ENCODE data around the gene ADGRL3. TPM values are rescaled to one million over a fixed set of nuclear protein-coding genes. Genes with fewer than 3 reads are reported as not detected.
A peak's percentile ranks its signal among the peaks of the same experiment; 100 is the strongest.

ADGRL3 gene
- total and polyA plus RNA-seq, 2 donors: 0.82 to 2.0 TPM

GRCh38 chr4:61556277-61556676 is 356.2 kb downstream of the ADGRL3 start:
- Histone ChIP-seq H3K4me3 (ENCODE audit: low read length in 2 of 2) (no peak overlapping the region), H3K36me3 (ENCODE audit: control insufficient read depth in 2 of 2, insufficient read depth in 2 of 2, low read length in 1 of 2) (no peaks in the 10 kb centered on the region), H3K9me3 (ENCODE audit: control insufficient read depth in 2 of 2, insufficient read depth in 1 of 2, low read length in 1 of 2) (no peaks in the 10 kb centered on the region), H3K27me3 (ENCODE audit: control insufficient read depth in 2 of 2, insufficient read depth in 1 of 2, low read length in 1 of 2) (no peaks in the 10 kb centered on the region), H3K4me1 (ENCODE audit: control insufficient read depth in 2 of 2, insufficient read depth in 2 of 2, low read length in 2 of 2) (no peaks in the 10 kb centered on the region), H3K27ac (ENCODE audit: low read depth in 1 of 2, low read length in 1 of 2) (no peak overlapping the region)
- no peak for DNase-seq (ENCODE audit: low read depth in 6 of 9, low spot score in 9 of 9)
- 98% methylated on average over 1 of the region's 1 CpG for WGBS

GRCh38 chr4:61559396-61559795 is 359.3 kb downstream of the ADGRL3 start:
- 90% methylated on average over 3 of the region's 3 CpGs for WGBS
- H3K36me3 ChIP-seq (ENCODE audit: control insufficient read depth in 2 of 2, insufficient read depth in 2 of 2, low read length in 1 of 2): no peaks in the 10 kb centered on the region
- DNase-seq (ENCODE audit: low read depth in 6 of 9, low spot score in 9 of 9): no peak
- no peak overlapping the region for H3K27ac ChIP-seq (ENCODE audit: low read depth in 1 of 2, low read length in 1 of 2)
- no peak overlapping the region for H3K4me3 ChIP-seq (ENCODE audit: low read length in 2 of 2)
- no peaks in the 10 kb centered on the region for H3K4me1 ChIP-seq (ENCODE audit: control insufficient read depth in 2 of 2, insufficient read depth in 2 of 2, low read length in 2 of 2)
- H3K27me3 ChIP-seq (ENCODE audit: control insufficient read depth in 2 of 2, insufficient read depth in 1 of 2, low read length in 1 of 2): no peaks in the 10 kb centered on the region
- no peaks in the 10 kb centered on the region for H3K9me3 ChIP-seq (ENCODE audit: control insufficient read depth in 2 of 2, insufficient read depth in 1 of 2, low read length in 1 of 2)

GRCh38 chr4:61561028-61561427 is 360.9 kb downstream of the ADGRL3 start:
- H3K27ac ChIP-seq (ENCODE audit: low read depth in 1 of 2, low read length in 1 of 2): no peak overlapping the region
- H3K4me3 ChIP-seq (ENCODE audit: low read length in 2 of 2): no peak overlapping the region
- no peaks in the 10 kb centered on the region for H3K36me3 ChIP-seq (ENCODE audit: control insufficient read depth in 2 of 2, insufficient read depth in 2 of 2, low read length in 1 of 2)
- no peaks in the 10 kb centered on the region for H3K9me3 ChIP-seq (ENCODE audit: control insufficient read depth in 2 of 2, insufficient read depth in 1 of 2, low read length in 1 of 2)
- no peaks in the 10 kb centered on the region for H3K4me1 ChIP-seq (ENCODE audit: control insufficient read depth in 2 of 2, insufficient read depth in 2 of 2, low read length in 2 of 2)
- H3K27me3 ChIP-seq (ENCODE audit: control insufficient read depth in 2 of 2, insufficient read depth in 1 of 2, low read length in 1 of 2): no peaks in the 10 kb centered on the region
- no peak for DNase-seq (ENCODE audit: low read depth in 6 of 9, low spot score in 9 of 9)

- Histone ChIP-seq H3K9me3 (ENCODE audit: control insufficient read depth in 2 of 2, insufficient read depth in 1 of 2, low read length in 1 of 2) (no peaks in the 10 kb centered on the region), H3K36me3 (ENCODE audit: control insufficient read depth in 2 of 2, insufficient read depth in 2 of 2, low read length in 1 of 2) (no peaks in the 10 kb centered on the region), H3K4me1 (ENCODE audit: control insufficient read depth in 2 of 2, insufficient read depth in 2 of 2, low read length in 2 of 2) (no peaks in the 10 kb centered on the region), H3K4me3 (ENCODE audit: low read length in 2 of 2) (no peak overlapping the region), H3K27me3 (ENCODE audit: control insufficient read depth in 2 of 2, insufficient read depth in 1 of 2, low read length in 1 of 2) (no peaks in the 10 kb centered on the region), H3K27ac (ENCODE audit: low read depth in 1 of 2, low read length in 1 of 2) (no peak overlapping the region)
- 11% methylated on average over 2 of the region's 2 CpGs for WGBS
- peak in 1 of 9 donors; percentile 2 for DNase-seq (ENCODE audit: low read depth in 6 of 9, low spot score in 9 of 9)
Measured at GRCh38 chr4:61571761-61572559, 371.8 kb downstream of the ADGRL3 start.

- H3K36me3 ChIP-seq (ENCODE audit: control insufficient read depth in 2 of 2, insufficient read depth in 2 of 2, low read length in 1 of 2): no peaks in the 10 kb centered on the region
- H3K27ac ChIP-seq (ENCODE audit: low read depth in 1 of 2, low read length in 1 of 2): no peak overlapping the region
- no peak for DNase-seq (ENCODE audit: low read depth in 6 of 9, low spot score in 9 of 9)
- no peaks in the 10 kb centered on the region for H3K27me3 ChIP-seq (ENCODE audit: control insufficient read depth in 2 of 2, insufficient read depth in 1 of 2, low read length in 1 of 2)
- 84% methylated on average over 2 of the region's 2 CpGs for WGBS
- no peak overlapping the region for H3K4me3 ChIP-seq (ENCODE audit: low read length in 2 of 2)
- no peaks in the 10 kb centered on the region for H3K4me1 ChIP-seq (ENCODE audit: control insufficient read depth in 2 of 2, insufficient read depth in 2 of 2, low read length in 2 of 2)
- no peaks in the 10 kb centered on the region for H3K9me3 ChIP-seq (ENCODE audit: control insufficient read depth in 2 of 2, insufficient read depth in 1 of 2, low read length in 1 of 2)
Measured at GRCh38 chr4:61575796-61576195, 375.7 kb downstream of the ADGRL3 start.

GRCh38 chr4:61579786-61580185 is 379.7 kb downstream of the ADGRL3 start:
- H3K9me3 ChIP-seq (ENCODE audit: control insufficient read depth in 2 of 2, insufficient read depth in 1 of 2, low read length in 1 of 2): no peaks in the 10 kb centered on the region
- DNase-seq (ENCODE audit: low read depth in 6 of 9, low spot score in 9 of 9): no peak
- no peak overlapping the region for H3K27ac ChIP-seq (ENCODE audit: low read depth in 1 of 2, low read length in 1 of 2)
- H3K4me1 ChIP-seq (ENCODE audit: control insufficient read depth in 2 of 2, insufficient read depth in 2 of 2, low read length in 2 of 2): no peaks in the 10 kb centered on the region
- H3K4me3 ChIP-seq (ENCODE audit: low read length in 2 of 2): no peak overlapping the region
- no peaks in the 10 kb centered on the region for H3K36me3 ChIP-seq (ENCODE audit: control insufficient read depth in 2 of 2, insufficient read depth in 2 of 2, low read length in 1 of 2)
- 92% methylated on average over 1 of the region's 1 CpG for WGBS
- no peaks in the 10 kb centered on the region for H3K27me3 ChIP-seq (ENCODE audit: control insufficient read depth in 2 of 2, insufficient read depth in 1 of 2, low read length in 1 of 2)

- Histone ChIP-seq H3K9me3 (ENCODE audit: control insufficient read depth in 2 of 2, insufficient read depth in 1 of 2, low read length in 1 of 2) (no peaks in the 10 kb centered on the region), H3K27me3 (ENCODE audit: control insufficient read depth in 2 of 2, insufficient read depth in 1 of 2, low read length in 1 of 2) (no peaks in the 10 kb centered on the region), H3K4me1 (ENCODE audit: control insufficient read depth in 2 of 2, insufficient read depth in 2 of 2, low read length in 2 of 2) (no peaks in the 10 kb centered on the region), H3K27ac (ENCODE audit: low read depth in 1 of 2, low read length in 1 of 2) (no peak overlapping the region), H3K36me3 (ENCODE audit: control insufficient read depth in 2 of 2, insufficient read depth in 2 of 2, low read length in 1 of 2) (no peaks in the 10 kb centered on the region), H3K4me3 (ENCODE audit: low read length in 2 of 2) (no peak overlapping the region)
- WGBS: 90% methylated on average over 5 of the region's 5 CpGs
- no peak for DNase-seq (ENCODE audit: low read depth in 6 of 9, low spot score in 9 of 9)
Measured at GRCh38 chr4:61580721-61581377, 380.7 kb downstream of the ADGRL3 start.

- Histone ChIP-seq H3K36me3 (ENCODE audit: control insufficient read depth in 2 of 2, insufficient read depth in 2 of 2, low read length in 1 of 2) (no peaks in the 10 kb centered on the region), H3K9me3 (ENCODE audit: control insufficient read depth in 2 of 2, insufficient read depth in 1 of 2, low read length in 1 of 2) (no peaks in the 10 kb centered on the region), H3K4me1 (ENCODE audit: control insufficient read depth in 2 of 2, insufficient read depth in 2 of 2, low read length in 2 of 2) (no peaks in the 10 kb centered on the region), H3K27ac (ENCODE audit: low read depth in 1 of 2, low read length in 1 of 2) (no peak overlapping the region), H3K4me3 (ENCODE audit: low read length in 2 of 2) (no peak overlapping the region), H3K27me3 (ENCODE audit: control insufficient read depth in 2 of 2, insufficient read depth in 1 of 2, low read length in 1 of 2) (no peaks in the 10 kb centered on the region)
- DNase-seq (ENCODE audit: low read depth in 6 of 9, low spot score in 9 of 9): no peak
- WGBS: 83% methylated on average over 1 of the region's 1 CpG
Measured at GRCh38 chr4:61583696-61584095, 383.6 kb downstream of the ADGRL3 start.

GRCh38 chr4:61588621-61589402 is 388.7 kb downstream of the ADGRL3 start:
- DNase-seq (ENCODE audit: low read depth in 6 of 9, low spot score in 9 of 9): no peak
- Histone ChIP-seq H3K27ac (ENCODE audit: low read depth in 1 of 2, low read length in 1 of 2) (no peak overlapping the region), H3K4me3 (ENCODE audit: low read length in 2 of 2) (no peak overlapping the region), H3K9me3 (ENCODE audit: control insufficient read depth in 2 of 2, insufficient read depth in 1 of 2, low read length in 1 of 2) (no peaks in the 10 kb centered on the region), H3K4me1 (ENCODE audit: control insufficient read depth in 2 of 2, insufficient read depth in 2 of 2, low read length in 2 of 2) (no peaks in the 10 kb centered on the region), H3K36me3 (ENCODE audit: control insufficient read depth in 2 of 2, insufficient read depth in 2 of 2, low read length in 1 of 2) (no peaks in the 10 kb centered on the region), H3K27me3 (ENCODE audit: control insufficient read depth in 2 of 2, insufficient read depth in 1 of 2, low read length in 1 of 2) (no peaks in the 10 kb centered on the region)
- 95% methylated on average over 5 of the region's 5 CpGs for WGBS

Measured in thymus (tissue), 11 donors.